ENCODE results near the gene SLC52A3.
"Not testable (repeated sequence)": the region's sequence is repeated elsewhere in the genome, so short reads cannot be mapped to it uniquely, and the experiment has no call there.

Gene SLC52A3

DNA sequence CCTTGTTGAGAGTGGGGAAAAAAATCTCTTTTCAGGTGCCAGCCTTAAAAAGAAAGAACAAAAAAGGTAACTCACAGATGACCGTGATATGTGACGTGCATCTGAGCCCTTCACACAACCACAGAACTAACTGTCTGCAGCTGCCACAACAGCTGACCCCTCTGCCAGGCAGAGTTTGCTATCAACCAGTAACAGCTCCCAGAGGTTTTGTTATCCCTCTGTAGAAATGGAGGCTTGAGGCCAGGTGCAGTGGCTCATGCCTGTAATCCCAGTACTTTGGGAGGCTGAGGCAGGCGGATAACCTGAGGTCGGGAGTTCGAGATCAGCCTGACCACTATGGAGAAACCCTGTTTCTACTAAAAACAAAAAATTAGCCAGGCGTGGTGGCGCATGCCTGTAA lies 42.8 kb downstream of the SLC52A3 start:
- DNase-seq, result no peak

DNA sequence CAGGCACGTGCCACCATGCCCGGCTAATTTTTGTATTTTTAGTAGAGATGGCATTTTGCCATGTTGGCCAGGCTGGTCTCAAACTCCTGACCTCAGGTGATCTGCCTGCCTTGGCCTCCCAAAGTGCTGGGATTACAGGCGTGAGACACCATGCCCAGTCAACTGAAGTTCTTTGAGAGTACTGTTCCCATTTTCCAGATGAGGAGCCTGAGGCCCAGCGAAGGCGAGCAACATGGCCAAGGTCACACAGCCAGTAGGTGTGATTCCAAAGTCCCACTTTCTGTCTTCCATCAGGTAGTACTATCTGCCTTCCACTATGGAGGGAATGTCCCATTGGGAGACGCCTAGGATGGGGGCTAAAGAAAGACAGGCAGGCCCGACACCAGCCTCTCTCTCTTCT lies 43.5 kb downstream of the SLC52A3 start:
- DNase-seq, result not testable (repeated sequence)

DNA sequence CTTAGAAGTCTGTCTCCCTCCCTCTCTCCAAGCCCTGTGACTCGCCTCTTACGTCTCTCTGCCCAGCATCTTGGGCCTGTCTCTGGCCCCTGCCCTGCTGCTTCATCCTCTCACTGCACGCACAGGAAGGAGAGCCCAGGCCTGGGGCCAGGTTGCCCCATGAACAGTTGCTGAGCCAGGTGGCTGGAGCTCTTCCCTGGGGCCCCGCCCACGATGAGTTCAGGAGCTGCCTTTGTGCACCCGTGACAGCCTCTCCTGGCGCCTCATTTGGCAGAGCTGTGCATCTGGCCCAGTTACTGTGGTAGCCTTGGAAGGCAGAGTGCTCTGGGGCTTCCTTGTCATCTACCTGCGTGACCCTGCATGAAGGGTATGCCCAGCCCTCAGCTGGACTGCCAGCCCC lies 44.5 kb downstream of the SLC52A3 start:
- peak; percentile 5 for DNase-seq

DNA sequence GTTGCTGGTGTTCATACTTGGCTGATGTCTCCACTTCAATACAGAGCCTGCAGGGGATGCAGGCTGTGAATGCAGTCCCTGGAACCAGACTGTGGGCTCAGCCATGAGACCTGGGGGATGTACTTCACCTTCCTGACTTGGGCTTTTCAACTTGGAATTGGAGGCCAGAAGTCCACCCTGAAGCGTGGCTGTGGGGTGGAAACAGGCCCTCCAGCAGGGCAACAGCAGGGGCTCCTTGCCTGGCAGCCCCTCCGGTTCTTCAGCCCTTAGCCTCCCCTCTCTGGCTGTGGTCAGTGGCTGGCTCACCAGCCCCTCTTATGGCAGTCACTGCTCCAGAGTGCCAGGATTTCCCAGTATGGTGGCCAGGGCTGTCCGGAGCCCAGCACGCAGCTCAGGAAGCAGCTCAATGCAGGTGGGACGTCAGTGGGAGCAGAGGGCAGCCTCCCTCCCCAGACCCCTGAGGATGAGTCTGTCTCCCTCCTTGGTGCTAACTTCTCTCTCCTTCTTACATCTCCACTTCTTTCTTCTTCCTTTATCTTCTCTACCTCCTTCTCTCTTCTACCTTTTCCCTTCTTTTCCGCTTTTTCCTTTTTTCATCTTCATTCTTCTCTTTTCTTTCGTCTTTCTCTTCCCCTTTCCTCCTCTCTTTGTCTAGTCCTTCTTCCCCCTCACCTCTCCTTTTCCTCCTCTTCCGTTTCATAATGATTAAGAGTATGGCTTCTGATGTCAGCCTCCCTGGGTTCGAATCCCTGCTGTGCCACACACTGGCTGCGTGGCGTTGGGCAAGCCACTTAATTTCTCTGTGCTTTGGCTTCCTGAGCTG lies 45.3 kb downstream of the SLC52A3 start:
- DNase-seq, result no peak

DNA sequence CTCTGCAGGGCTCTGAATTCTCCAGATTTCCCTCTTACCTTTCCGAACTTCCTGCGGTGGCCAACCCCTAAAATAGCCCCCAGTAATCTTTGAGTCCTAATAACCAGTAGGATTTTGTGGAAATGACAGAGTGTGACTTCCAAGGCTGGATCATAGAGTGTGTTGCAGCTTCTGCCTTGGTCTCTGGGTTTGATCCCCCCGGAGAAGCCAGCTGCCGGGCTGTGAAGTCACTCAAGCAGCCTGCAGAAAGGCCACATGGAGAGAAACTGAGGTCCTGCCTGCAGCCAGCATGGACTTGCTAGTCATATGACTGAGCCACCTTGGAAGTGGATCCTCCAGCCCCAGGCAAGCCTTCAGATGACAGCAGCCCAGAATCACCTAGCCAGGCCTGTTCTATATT lies 46.4 kb downstream of the SLC52A3 start:
- DNase-seq, result no peak

DNA sequence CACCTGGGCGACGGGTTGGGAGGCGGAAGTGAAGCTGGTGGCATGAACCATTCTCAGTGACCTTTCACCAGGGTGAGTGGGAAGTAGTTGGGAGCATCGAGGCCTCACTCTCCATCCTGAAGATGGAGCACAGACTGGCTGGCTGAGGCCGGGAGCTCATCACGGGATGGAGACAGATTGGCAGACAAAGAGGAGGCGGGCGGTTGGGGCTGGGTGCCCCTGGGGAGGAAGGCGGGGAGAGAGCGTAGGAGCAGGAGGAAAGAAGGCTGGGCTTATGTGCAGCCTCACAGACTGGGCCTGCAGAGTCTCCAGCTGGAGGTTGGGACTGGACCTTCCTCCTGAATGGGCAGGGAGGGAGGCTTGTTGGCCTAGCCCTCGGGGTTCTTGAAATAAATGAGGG lies 48.5 kb downstream of the SLC52A3 start:
- DNase-seq, result no peak

DNA sequence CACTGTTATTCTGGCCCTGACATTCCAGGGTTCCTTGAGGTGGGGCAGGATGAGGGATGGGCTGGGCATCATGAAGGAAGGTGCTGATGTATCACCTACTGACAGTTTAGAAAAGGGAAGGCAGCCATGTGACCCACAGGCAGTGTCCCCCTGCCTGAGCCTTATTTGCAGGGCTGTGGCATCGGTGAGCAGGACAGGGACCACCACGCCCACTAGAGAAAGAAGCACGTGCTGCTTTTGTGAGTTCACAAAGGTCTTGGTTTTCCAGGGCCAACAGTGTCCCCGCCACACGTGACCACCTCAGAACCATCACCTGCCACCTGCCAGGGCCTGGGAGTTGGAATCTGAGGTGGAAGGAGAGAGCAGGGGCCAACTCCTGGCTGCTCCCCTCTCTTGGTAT lies 49.2 kb downstream of the SLC52A3 start:
- no peak for DNase-seq

DNA sequence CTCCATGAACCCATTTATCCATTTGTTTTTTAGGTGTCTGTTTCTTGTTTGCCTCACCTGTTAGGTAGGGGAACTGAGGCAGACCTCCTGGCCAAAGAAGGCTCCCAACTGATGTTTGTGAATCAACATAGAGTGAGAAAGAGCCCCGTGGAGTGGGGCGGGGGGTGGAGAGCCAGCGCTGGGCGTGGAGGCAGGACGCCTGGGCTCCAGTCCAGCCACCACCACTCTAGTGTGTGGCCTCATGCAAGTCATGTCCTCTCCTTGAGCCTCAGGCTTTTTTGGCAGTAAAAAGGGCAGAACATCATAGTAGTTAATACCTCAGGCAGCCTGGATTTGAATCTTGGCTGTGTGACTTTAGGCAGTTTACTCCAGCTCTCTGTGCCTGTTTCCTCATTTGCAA lies 50.5 kb downstream of the SLC52A3 start:
- DNase-seq, result no peak

DNA sequence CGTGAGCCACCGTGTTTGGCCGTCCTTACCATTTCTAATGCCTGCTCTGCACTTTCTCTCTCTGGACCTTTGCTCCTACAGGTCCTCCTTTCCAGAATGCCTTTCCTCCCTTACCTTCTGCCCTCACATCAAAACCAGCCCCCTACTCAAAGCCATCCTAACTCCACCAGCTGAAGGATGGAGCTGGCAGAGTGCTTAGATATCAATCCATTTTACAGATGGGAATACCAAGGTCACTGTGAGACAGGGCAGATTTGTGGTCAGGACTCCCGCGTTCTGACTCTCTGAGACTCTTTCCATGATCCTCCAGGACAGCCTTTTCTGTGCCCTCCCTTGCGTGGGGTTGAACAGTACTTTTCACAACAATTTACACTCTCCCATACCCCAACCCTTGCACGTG lies 51.0 kb downstream of the SLC52A3 start:
- DNase-seq, result no peak

DNA sequence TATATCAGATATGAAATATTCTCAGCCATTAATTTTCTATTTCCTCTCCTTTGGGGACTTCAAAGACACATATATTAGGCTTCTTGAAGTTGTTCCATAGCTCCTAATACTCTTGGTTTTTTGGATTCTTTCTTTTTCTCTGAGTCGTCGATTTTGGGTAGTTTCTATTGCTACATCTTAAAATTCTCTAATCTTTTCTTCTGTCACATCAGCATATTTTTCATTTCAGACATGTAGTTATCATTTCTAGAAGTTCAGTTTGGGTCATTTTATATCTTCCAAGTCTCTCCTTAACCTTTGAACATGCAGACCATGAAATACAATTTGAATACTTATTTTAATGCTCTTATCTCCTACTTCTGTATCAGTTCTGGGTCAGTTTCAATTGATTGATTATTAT lies 53.8 kb downstream of the SLC52A3 start:
- no peak for DNase-seq

DNA sequence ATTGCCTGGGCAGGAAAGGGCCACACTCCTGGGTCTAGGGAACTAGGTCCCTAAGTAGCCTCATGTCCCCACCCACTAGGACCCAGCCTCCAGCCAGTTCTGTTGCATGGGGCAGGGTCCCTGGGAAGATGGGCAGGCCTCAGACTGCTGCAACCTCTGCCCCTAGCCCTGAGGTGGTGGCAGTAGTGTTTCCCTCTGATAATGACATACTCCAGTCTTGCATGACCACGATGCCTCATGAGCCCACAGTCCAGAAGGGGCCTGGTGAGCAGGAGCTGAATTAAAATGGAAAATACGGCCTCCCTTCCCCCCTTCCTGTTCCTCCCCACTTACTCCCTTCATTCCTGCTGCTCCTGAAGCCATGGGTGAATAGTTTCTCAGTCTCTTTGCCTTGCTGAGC lies 56.7 kb downstream of the SLC52A3 start:
- no peak for DNase-seq

DNA sequence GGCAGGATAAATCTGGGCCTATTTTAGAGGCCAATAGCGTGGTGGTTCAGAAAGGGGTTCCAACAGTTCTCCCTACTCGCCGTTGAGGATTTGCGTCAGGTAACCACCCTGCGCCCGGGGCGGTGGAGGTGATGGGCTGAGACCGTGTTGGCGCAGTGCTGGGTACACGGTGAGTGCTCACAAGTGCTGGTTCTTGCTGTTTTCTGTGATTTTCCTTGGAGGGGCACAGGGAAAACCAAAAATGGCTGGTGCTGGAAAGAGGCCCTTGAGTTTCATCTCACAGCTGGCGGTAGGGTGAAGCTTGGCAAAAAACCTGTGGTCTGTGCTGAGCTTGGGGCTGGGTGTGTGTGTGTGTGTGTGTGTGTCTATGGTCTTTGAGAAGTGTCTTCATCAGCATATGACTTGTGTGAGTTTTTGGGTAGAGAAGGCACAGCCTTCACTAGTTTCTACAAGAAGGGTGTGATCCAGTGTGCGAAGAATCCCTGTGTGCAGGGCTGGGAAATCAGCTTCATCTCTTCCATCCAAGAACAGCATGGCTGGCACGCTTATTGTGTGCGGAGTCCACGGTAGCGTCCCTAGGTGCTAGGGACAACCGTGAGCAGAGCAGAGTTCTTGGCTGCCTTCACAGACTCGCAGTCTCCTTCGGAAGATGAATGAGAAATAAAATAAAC lies 57.4 kb downstream of the SLC52A3 start:
- DNase-seq, result no peak
